H1 (cell line): ENCODE results near the gene AIG1. TPM values are rescaled to one million over a fixed set of nuclear protein-coding genes. Genes with fewer than 3 reads are reported as not detected.
A peak's percentile ranks its signal among the peaks of the same experiment; 100 is the strongest.

Source experiments
- EP300 ChIP-seq, 2 experiments: IDR thresholded peaks; 1 replicate in 1 of 2; 2 replicates in 1 of 2; pipeline ENCODE4 v1.6.1; 2011 to 2012; ENCODE audit warnings: low read depth in 2 of 2, low read length in 2 of 2, mild to moderate bottlenecking in 2 of 2, borderline replicate concordance in 1 of 2, inconsistent platforms in 1 of 2, moderate library complexity in 1 of 2
- EZH2 ChIP-seq: fragments of 200-600 bp; sonication (generic); IDR thresholded peaks from 2 replicates; pipeline ENCODE4 v1.7.1; 2012; ENCODE audit warnings: low read depth, mild to moderate bottlenecking, moderate library complexity, low read length, inconsistent platforms; ENCODE audit not compliant: severe bottlenecking
- HDAC2 ChIP-seq, 2 experiments: fragments of 300-600 bp in 1 of 2; sonication (generic) in 1 of 2; IDR thresholded peaks; 2 replicates each; pipeline ENCODE4 v1.6.1; 2011 to 2012; ENCODE audit warnings: low read depth in 2 of 2, low read length in 2 of 2, mild to moderate bottlenecking in 2 of 2, moderate library complexity in 2 of 2, borderline replicate concordance in 1 of 2, inconsistent platforms in 1 of 2
- RAD21 ChIP-seq, 2 experiments: IDR thresholded peaks in 1 of 2; conservative IDR thresholded peaks in 1 of 2; 2 replicates each; pipeline ENCODE4 v1.6.1; 2011; ENCODE audit warnings: low read depth in 2 of 2, low read length in 2 of 2, improper control_type of control experiment in 1 of 2, inconsistent platforms in 1 of 2, mild to moderate bottlenecking in 1 of 2, moderate library complexity in 1 of 2
- RNF2 ChIP-seq: fragments of 200-900, 300-1000 bp; sonication (generic); IDR thresholded peaks from 2 replicates; pipeline ENCODE4 v1.7.1; 2016; ENCODE audit warnings: borderline replicate concordance, low read depth, mild to moderate bottlenecking, antibody characterized with exemption, low read length; ENCODE audit not compliant: poor library complexity, severe bottlenecking; ENCODE audit errors: missing control alignments
- SP1 ChIP-seq: IDR thresholded peaks from 2 replicates; pipeline ENCODE4 v1.6.1; 2011; ENCODE audit warnings: low read depth, low read length
- SRF ChIP-seq: IDR thresholded peaks from 2 replicates; pipeline ENCODE4 v1.6.1; 2011; ENCODE audit warnings: mild to moderate bottlenecking, low read depth, low read length, moderate library complexity
- TBP ChIP-seq: IDR thresholded peaks from 2 replicates; pipeline ENCODE4 v1.6.1; 2011; ENCODE audit warnings: low read depth, low read length, improper control_type of control experiment
- YY1 ChIP-seq: IDR thresholded peaks from 2 replicates; pipeline ENCODE4 v1.6.1; 2011; ENCODE audit warnings: low read depth, mild to moderate bottlenecking, low read length
- polyA plus RNA-seq, 7 experiments: library from polyadenylated mRNA; depleted of rRNA in 3 of 7; stranded (reverse) in 5 of 7; unstranded in 2 of 7; fragments of >200 nt in 5 of 7; fragments of 200-250 nt in 2 of 7; gene quantifications; 1 replicate in 5 of 7; 2 replicates in 1 of 7; 4 replicates in 1 of 7; pipeline versions ENCODE4 v1.2.1 to v1.2.3, GENCODE V29; 2011 to 2013; ENCODE audit warnings: missing spikeins in 2 of 7, mixed read lengths in 2 of 7
- total RNA-seq: library from RNA; stranded (reverse); fragmentation: NEBNext Ultra II Directional; extraction: Animal tissue kit (Norgen Biotek cat#: 25700); gene quantifications from 2 replicates; pipeline ENCODE4 v1.2.1, GENCODE V29; 2021
- TF ChIP-seq, protein P1 (sequence below): fragments of 300-600 bp; sonication (generic); IDR thresholded peaks from 2 replicates; pipeline ENCODE4 v1.7.1; 2012; ENCODE audit warnings: low read length, moderate library complexity, mild to moderate bottlenecking, inconsistent platforms; ENCODE audit not compliant: insufficient replicate concordance

Gene AIG1
- total and polyA plus RNA-seq, 2 of the 8 experiments (the other 6 are each of a cell fraction or from before 2014, with no cell fraction given), result 56.6 to 58.4 TPM

DNA sequence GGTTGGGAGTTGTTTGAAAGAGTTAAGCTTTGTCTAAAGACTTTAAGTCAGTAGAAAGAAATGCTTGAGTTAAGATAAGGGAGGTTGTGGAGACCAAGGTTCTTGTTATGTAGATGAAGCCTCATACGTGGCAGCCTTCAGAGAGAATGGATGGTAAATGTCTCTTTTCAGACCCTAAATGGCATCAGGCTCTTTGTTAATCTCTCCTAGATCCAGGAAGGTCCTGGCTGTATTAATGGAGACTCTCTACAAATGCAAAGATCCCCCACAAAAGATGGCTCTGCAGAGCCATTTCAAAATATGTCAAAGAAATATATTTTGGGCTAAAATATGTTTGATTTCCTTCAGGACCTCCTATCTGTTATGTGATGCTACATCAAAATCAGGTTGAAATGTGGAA lies 228.2 kb downstream of the AIG1 start (continued):
- TF ChIP-seq EP300 (IDR thresholded peaks at IDR 0.05; ENCODE audit: borderline replicate concordance in 1 of 2, low read depth in 2 of 2, low read length in 2 of 2) (0 out of 3 replicates have a peak, but pooled peaks of 1 of the 2 experiments have one; percentile 37), SP1 (no peak), TBP (0 out of 2 replicates have a peak, but pooled peaks have one; percentile 12), HDAC2 (IDR thresholded peaks at IDR 0.05; ENCODE audit: borderline replicate concordance in 1 of 2, low read depth in 2 of 2, low read length in 2 of 2) (no peak), RNF2 (no peak), SRF (peak; percentile 58; the same call in 1 of the 2 replicates), YY1 (peak; percentile 64; the same call in 1 of the 2 replicates), EZH2 (no peak), RAD21 (IDR thresholded peaks at IDR 0.05 in 1 of 2, conservative IDR thresholded peaks at IDR 0.05 in 1 of 2; ENCODE audit: low read depth in 2 of 2, low read length in 2 of 2) (no peak)
- TF ChIP-seq, protein P1, sequence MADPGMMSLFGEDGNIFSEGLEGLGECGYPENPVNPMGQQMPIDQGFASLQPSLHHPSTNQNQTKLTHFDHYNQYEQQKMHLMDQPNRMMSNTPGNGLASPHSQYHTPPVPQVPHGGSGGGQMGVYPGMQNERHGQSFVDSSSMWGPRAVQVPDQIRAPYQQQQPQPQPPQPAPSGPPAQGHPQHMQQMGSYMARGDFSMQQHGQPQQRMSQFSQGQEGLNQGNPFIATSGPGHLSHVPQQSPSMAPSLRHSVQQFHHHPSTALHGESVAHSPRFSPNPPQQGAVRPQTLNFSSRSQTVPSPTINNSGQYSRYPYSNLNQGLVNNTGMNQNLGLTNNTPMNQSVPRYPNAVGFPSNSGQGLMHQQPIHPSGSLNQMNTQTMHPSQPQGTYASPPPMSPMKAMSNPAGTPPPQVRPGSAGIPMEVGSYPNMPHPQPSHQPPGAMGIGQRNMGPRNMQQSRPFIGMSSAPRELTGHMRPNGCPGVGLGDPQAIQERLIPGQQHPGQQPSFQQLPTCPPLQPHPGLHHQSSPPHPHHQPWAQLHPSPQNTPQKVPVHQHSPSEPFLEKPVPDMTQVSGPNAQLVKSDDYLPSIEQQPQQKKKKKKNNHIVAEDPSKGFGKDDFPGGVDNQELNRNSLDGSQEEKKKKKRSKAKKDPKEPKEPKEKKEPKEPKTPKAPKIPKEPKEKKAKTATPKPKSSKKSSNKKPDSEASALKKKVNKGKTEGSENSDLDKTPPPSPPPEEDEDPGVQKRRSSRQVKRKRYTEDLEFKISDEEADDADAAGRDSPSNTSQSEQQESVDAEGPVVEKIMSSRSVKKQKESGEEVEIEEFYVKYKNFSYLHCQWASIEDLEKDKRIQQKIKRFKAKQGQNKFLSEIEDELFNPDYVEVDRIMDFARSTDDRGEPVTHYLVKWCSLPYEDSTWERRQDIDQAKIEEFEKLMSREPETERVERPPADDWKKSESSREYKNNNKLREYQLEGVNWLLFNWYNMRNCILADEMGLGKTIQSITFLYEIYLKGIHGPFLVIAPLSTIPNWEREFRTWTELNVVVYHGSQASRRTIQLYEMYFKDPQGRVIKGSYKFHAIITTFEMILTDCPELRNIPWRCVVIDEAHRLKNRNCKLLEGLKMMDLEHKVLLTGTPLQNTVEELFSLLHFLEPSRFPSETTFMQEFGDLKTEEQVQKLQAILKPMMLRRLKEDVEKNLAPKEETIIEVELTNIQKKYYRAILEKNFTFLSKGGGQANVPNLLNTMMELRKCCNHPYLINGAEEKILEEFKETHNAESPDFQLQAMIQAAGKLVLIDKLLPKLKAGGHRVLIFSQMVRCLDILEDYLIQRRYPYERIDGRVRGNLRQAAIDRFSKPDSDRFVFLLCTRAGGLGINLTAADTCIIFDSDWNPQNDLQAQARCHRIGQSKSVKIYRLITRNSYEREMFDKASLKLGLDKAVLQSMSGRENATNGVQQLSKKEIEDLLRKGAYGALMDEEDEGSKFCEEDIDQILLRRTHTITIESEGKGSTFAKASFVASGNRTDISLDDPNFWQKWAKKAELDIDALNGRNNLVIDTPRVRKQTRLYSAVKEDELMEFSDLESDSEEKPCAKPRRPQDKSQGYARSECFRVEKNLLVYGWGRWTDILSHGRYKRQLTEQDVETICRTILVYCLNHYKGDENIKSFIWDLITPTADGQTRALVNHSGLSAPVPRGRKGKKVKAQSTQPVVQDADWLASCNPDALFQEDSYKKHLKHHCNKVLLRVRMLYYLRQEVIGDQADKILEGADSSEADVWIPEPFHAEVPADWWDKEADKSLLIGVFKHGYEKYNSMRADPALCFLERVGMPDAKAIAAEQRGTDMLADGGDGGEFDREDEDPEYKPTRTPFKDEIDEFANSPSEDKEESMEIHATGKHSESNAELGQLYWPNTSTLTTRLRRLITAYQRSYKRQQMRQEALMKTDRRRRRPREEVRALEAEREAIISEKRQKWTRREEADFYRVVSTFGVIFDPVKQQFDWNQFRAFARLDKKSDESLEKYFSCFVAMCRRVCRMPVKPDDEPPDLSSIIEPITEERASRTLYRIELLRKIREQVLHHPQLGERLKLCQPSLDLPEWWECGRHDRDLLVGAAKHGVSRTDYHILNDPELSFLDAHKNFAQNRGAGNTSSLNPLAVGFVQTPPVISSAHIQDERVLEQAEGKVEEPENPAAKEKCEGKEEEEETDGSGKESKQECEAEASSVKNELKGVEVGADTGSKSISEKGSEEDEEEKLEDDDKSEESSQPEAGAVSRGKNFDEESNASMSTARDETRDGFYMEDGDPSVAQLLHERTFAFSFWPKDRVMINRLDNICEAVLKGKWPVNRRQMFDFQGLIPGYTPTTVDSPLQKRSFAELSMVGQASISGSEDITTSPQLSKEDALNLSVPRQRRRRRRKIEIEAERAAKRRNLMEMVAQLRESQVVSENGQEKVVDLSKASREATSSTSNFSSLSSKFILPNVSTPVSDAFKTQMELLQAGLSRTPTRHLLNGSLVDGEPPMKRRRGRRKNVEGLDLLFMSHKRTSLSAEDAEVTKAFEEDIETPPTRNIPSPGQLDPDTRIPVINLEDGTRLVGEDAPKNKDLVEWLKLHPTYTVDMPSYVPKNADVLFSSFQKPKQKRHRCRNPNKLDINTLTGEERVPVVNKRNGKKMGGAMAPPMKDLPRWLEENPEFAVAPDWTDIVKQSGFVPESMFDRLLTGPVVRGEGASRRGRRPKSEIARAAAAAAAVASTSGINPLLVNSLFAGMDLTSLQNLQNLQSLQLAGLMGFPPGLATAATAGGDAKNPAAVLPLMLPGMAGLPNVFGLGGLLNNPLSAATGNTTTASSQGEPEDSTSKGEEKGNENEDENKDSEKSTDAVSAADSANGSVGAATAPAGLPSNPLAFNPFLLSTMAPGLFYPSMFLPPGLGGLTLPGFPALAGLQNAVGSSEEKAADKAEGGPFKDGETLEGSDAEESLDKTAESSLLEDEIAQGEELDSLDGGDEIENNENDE, result peak; percentile 52
